HCT116 (cell line): ENCODE data around the gene TMEM266. TPM values are rescaled to one million over a fixed set of nuclear protein-coding genes. Genes with fewer than 3 reads are reported as not detected.

Experiments
- ATAC-seq: fragments of 200-7000 bp; cut with Tn5 transposase; 2 replicates; pipeline ENCODE4 v1.9.1; 2020; ENCODE audit warnings: mild to moderate bottlenecking, moderate library complexity
- BruUV-seq: library from RNA; stranded (reverse); fragments of 400-500 nt; replicated peaks from 2 replicates; lab custom pipeline; 2021; lab: Mats Ljungman, UMichigan
- CTCF ChIA-PET: fragments of 300-600 bp; sonication (Branson Sonifier 250); formaldehyde crosslinking; loops from one replicate; lab custom pipeline; 2021; ENCODE audit warnings: antibody characterized with exemption; lab: Charles Lee
- POLR2A ChIA-PET: fragments of 300-600, 350-600 bp; sonication (Branson Sonifier 250); formaldehyde crosslinking; loops from one replicate; lab custom pipeline; 2021; ENCODE audit warnings: antibody characterized with exemption; lab: Charles Lee
- RAD21 ChIA-PET, 2 experiments: fragments of 300-600 bp; sonication (Branson Sonifier 250); formaldehyde crosslinking; loops; one replicate each; lab custom pipeline; 2023; ENCODE audit warnings: low total read pairs in 2 of 2; ENCODE audit not compliant: uncharacterized antibody in 2 of 2, unreplicated experiment in 2 of 2, low non-redundant PET in 1 of 2; lab: Charles Lee
- DNase-seq: peaks from one replicate; pipeline ENCODE4 v3.0.0-alpha.2; 2010; ENCODE audit warnings: low read depth, low spot score
- H2AFZ ChIP-seq: fragments of 200-600 bp; shearing (Covaris generic), sonication (generic); 2 replicates; pipeline ENCODE4 v1.6.1; 2017; ENCODE audit warnings: low read depth, mixed run types, mixed read lengths, antibody characterized with exemption, low read length; ENCODE audit not compliant: poor library complexity, severe bottlenecking
- H3K27ac ChIP-seq: 2 replicates; pipeline ENCODE4 v1.5.1; 2012; ENCODE audit warnings: low read depth, low read length
- H3K27me3 ChIP-seq: fragments of 200-600 bp; sonication (generic); 2 replicates; pipeline ENCODE4 v1.6.1; 2016; ENCODE audit warnings: mixed run types, low read length, mixed read lengths; ENCODE audit not compliant: insufficient read depth
- H3K36me3 ChIP-seq, 2 experiments: fragments of 200-500 bp in 1 of 2; fragments of 200-600 bp in 1 of 2; sonication (Bioruptor generic) in 1 of 2; sonication (generic) in 1 of 2; 2 replicates each; pipeline versions ENCODE4 v1.5.1 to v1.6.1; 2014 to 2016; ENCODE audit warnings: low read length in 2 of 2, inconsistent platforms in 1 of 2, mixed read lengths in 1 of 2, mixed run types in 1 of 2; ENCODE audit not compliant: insufficient read depth in 2 of 2, control insufficient read depth in 1 of 2
- H3K4me1 ChIP-seq, 2 experiments: fragments of 200-600 bp in 1 of 2; sonication (generic) in 1 of 2; 2 replicates each; pipeline versions ENCODE4 v1.5.1 to v1.6.1; 2012 to 2017; ENCODE audit warnings: low read length in 2 of 2, inconsistent platforms in 1 of 2, mild to moderate bottlenecking in 1 of 2, mixed read lengths in 1 of 2, mixed run types in 1 of 2, moderate library complexity in 1 of 2; ENCODE audit not compliant: insufficient read depth in 2 of 2, control insufficient read depth in 1 of 2
- H3K4me2 ChIP-seq: fragments of 200-600 bp; sonication (generic); 2 replicates; pipeline ENCODE4 v1.6.1; 2017; ENCODE audit warnings: mixed run types, low read length, mixed read lengths
- H3K4me3 ChIP-seq, 2 experiments: fragments of 200-600 bp in 1 of 2; sonication (generic) in 1 of 2; replicated peaks in 1 of 2; 2 replicates each; pipeline ENCODE4 v1.5.1; 2011 to 2016; ENCODE audit warnings: low read length in 2 of 2, control low read depth in 1 of 2, low read depth in 1 of 2, mild to moderate bottlenecking in 1 of 2, mixed read lengths in 1 of 2, mixed run types in 1 of 2
- H3K79me2 ChIP-seq: fragments of 200-600 bp; sonication (generic); 2 replicates; pipeline ENCODE4 v1.6.1; 2017; ENCODE audit warnings: mild to moderate bottlenecking, mixed run types, low read length, moderate library complexity, mixed read lengths; ENCODE audit not compliant: insufficient read depth
- H3K9ac ChIP-seq: fragments of 200-600 bp; sonication (generic); 2 replicates; pipeline ENCODE4 v1.6.1; 2016; ENCODE audit warnings: low read length, mixed read lengths
- H3K9me2 ChIP-seq: fragments of 200-600 bp; sonication (generic), shearing (Covaris generic); 2 replicates; pipeline ENCODE4 v1.6.1; 2017; ENCODE audit warnings: mixed run types, mild to moderate bottlenecking, moderate library complexity; ENCODE audit not compliant: insufficient read depth
- H3K9me3 ChIP-seq, 2 experiments: fragments of 200-500 bp in 1 of 2; fragments of 200-600 bp in 1 of 2; sonication (Bioruptor generic) in 1 of 2; sonication (generic) in 1 of 2; 2 replicates each; pipeline ENCODE4 v1.6.1; 2014 to 2017; ENCODE audit warnings: low read length in 2 of 2, mixed read lengths in 2 of 2, inconsistent platforms in 1 of 2, low read depth in 1 of 2, mild to moderate bottlenecking in 1 of 2, mixed run types in 1 of 2, moderate library complexity in 1 of 2; ENCODE audit not compliant: control insufficient read depth in 1 of 2, insufficient read depth in 1 of 2
- H4K20me1 ChIP-seq: fragments of 200-600 bp; sonication (generic), shearing (Covaris generic); 2 replicates; pipeline ENCODE4 v1.6.1; 2017; ENCODE audit warnings: mixed run types, mild to moderate bottlenecking, moderate library complexity; ENCODE audit not compliant: insufficient read depth
- CBX3 ChIP-seq: IDR thresholded peaks from 2 replicates; pipeline ENCODE4 v1.6.1; 2012; ENCODE audit warnings: low read depth
- ELF1 ChIP-seq: IDR thresholded peaks from 2 replicates; pipeline ENCODE4 v1.6.1; 2012; ENCODE audit warnings: low read depth, borderline replicate concordance
- EZH2phosphoT487 ChIP-seq: fragments of 200-600 bp; IDR thresholded peaks from 2 replicates; pipeline ENCODE4 v1.6.1; 2018; ENCODE audit warnings: antibody characterized with exemption, borderline replicate concordance
- FOSL1 ChIP-seq: IDR thresholded peaks from 2 replicates; pipeline ENCODE4 v1.6.1; 2012; ENCODE audit warnings: low read depth
- MAX ChIP-seq: IDR thresholded peaks from 2 replicates; pipeline ENCODE4 v1.6.1; 2012
- POLR2A ChIP-seq: IDR thresholded peaks from 2 replicates; pipeline ENCODE4 v1.7.0; 2011; ENCODE audit warnings: borderline replicate concordance; ENCODE audit not compliant: insufficient read depth, insufficient read length; ENCODE audit errors: extremely low read depth
- POLR2AphosphoS5 ChIP-seq: IDR thresholded peaks from 2 replicates; pipeline ENCODE4 v1.6.1; 2011; ENCODE audit warnings: mild to moderate bottlenecking, low read depth, low read length, moderate library complexity
- SP1 ChIP-seq: IDR thresholded peaks from 2 replicates; pipeline ENCODE4 v1.6.1; 2012; ENCODE audit warnings: low read depth
- ZFX ChIP-seq: fragments of 450-650 bp; IDR thresholded peaks from 2 replicates; pipeline ENCODE4 v1.6.1; 2017
- intact Hi-C: fragments of 100-400 bp; cut with micrococcal nuclease; formaldehyde crosslinking; loops from 2 replicates; pipeline ENCODE4 v1.10.0; 2022
- total RNA-seq: library from RNA; stranded (reverse); gene quantifications from one replicate; pipeline ENCODE4 v1.2.1, GENCODE V29; 2021; ENCODE audit not compliant: unreplicated experiment
- TF ChIP-seq, protein P1 (sequence below): IDR thresholded peaks from 2 replicates; pipeline ENCODE4 v1.6.1; 2012; ENCODE audit warnings: low read depth
- TF ChIP-seq, protein P2 (sequence below): IDR thresholded peaks from 2 replicates; pipeline ENCODE4 v1.6.1; 2012
- TF ChIP-seq, protein P3 (sequence below), 3 experiments: fragments of 200-600 bp in 1 of 3; sonication (generic) in 1 of 3; IDR thresholded peaks in 2 of 3; conservative IDR thresholded peaks in 1 of 3; 2 replicates each; pipeline ENCODE4 v1.5.1; 2012 to 2017; ENCODE audit warnings: low read depth in 2 of 3, low read length in 2 of 3, antibody characterized with exemption in 1 of 3, borderline replicate concordance in 1 of 3, control low read depth in 1 of 3, mild to moderate bottlenecking in 1 of 3, mixed read lengths in 1 of 3, mixed run types in 1 of 3, moderate library complexity in 1 of 3; ENCODE audit not compliant: insufficient read depth in 1 of 3

Gene TMEM266
- total RNA-seq, 1 experiment from 2014 or later, result 0.91 TPM

DNA sequence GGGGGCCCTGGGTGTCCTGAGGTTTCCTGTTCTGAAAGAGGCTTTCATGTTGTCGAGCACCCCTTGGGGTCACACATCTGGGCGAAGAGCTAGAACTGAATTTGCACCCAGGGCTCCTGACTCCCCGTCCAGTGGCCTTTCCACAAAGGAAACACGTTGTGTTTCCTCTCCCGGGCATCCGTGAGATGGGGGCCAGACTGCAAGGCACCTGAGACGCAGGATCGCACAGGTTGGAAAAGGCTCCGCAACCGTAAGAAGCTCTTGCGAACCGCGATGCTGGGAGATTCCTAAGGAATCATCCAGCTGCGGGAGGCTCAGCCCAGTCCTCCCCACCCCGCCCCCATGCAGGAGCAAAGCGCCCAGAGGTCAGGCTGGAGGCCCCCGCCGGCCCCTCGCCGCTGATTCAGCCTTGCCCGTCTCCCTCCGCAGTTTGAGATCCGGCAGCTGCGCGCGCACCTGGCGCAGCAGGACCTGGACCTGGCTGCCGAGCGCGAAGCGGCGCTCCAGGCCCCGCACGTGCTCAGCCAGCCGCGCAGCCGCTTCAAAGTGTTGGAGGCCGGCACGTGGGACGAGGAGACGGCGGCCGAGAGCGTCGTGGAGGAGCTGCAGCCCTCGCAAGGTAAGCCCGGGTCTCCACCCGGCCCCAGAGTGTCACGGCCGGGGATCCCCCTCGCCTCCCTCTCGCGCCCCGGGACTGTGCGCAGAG lies 131.9 kb downstream of the TMEM266 start:
- no peak overlapping the region for H2AFZ ChIP-seq
- ATAC-seq (no peak), DNase-seq (no peak)
- intact Hi-C loops, result loop anchor here (1.0 kb wide), 1 partner anchor 94 kb away; no protein-coding TSS in a partner anchor
- H3K27me3 ChIP-seq, result no peaks in the 10 kb centered on the region
- no peaks in the 10 kb centered on the region for H3K9me3 ChIP-seq
- CTCF ChIA-PET, result interaction anchor here (1.5 kb wide), 1 partner anchor 675 kb away, joined by 4 read pairs; no protein-coding TSS in a partner anchor
- no peak overlapping the region for H3K4me3 ChIP-seq
- H3K4me2 ChIP-seq, result no peak overlapping the region
- peaks cover 10 to 21% of the 10 kb centered on the region in 2 experiments for H3K4me1 ChIP-seq
- H3K36me3 ChIP-seq, result no peaks in the 10 kb centered on the region
- TF ChIP-seq, protein P1, sequence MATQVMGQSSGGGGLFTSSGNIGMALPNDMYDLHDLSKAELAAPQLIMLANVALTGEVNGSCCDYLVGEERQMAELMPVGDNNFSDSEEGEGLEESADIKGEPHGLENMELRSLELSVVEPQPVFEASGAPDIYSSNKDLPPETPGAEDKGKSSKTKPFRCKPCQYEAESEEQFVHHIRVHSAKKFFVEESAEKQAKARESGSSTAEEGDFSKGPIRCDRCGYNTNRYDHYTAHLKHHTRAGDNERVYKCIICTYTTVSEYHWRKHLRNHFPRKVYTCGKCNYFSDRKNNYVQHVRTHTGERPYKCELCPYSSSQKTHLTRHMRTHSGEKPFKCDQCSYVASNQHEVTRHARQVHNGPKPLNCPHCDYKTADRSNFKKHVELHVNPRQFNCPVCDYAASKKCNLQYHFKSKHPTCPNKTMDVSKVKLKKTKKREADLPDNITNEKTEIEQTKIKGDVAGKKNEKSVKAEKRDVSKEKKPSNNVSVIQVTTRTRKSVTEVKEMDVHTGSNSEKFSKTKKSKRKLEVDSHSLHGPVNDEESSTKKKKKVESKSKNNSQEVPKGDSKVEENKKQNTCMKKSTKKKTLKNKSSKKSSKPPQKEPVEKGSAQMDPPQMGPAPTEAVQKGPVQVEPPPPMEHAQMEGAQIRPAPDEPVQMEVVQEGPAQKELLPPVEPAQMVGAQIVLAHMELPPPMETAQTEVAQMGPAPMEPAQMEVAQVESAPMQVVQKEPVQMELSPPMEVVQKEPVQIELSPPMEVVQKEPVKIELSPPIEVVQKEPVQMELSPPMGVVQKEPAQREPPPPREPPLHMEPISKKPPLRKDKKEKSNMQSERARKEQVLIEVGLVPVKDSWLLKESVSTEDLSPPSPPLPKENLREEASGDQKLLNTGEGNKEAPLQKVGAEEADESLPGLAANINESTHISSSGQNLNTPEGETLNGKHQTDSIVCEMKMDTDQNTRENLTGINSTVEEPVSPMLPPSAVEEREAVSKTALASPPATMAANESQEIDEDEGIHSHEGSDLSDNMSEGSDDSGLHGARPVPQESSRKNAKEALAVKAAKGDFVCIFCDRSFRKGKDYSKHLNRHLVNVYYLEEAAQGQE, result no peak
- TF ChIP-seq, protein P2, sequence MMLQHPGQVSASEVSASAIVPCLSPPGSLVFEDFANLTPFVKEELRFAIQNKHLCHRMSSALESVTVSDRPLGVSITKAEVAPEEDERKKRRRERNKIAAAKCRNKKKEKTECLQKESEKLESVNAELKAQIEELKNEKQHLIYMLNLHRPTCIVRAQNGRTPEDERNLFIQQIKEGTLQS, result no peak
- POLR2A ChIA-PET, result interaction anchor here (0.7 kb wide), 1 partner anchor 145 kb away, joined by 3 read pairs; the partner anchor contains the start of gene ISL2
- BruUV-seq, result no TSS peak
- no peaks in the 10 kb centered on the region for H4K20me1 ChIP-seq
- RAD21 ChIA-PET, result interaction anchor here in 1 of 2 experiments (0.6 kb wide), 1 partner anchor 674 kb away, joined by 3 read pairs; no protein-coding TSS in a partner anchor
- H3K79me2 ChIP-seq, result no peaks in the 10 kb centered on the region
- H3K27ac ChIP-seq, result no peak overlapping the region
- no peak overlapping the region for H3K9ac ChIP-seq
- H3K9me2 ChIP-seq, result no peaks in the 10 kb centered on the region

DNA sequence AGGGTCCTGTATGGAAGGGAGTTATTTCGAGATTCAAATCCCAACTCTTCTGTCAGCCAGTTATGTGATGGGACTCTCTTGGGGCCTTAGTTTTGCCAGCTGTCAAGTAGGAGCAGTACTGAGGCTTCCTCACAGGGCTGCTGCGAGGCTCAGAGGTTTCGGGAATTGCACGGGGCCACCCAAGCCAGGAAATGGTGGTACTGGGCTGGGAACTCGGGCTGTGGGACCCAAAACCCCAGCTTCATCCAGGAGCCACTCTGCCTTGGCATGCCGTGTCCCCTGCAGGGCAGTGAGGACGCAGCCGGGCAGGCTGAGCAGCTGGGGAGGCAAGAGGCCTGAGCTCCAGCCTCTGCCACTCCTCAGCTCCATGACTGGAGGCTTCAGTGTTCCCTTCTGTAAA lies 132.9 kb downstream of the TMEM266 start:
- POLR2A ChIA-PET, result no interaction called here
- intact Hi-C loops, result no loop called here
- no peak for TF ChIP-seq ELF1
- TF ChIP-seq FOSL1, result no peak
- no peak for TF ChIP-seq SP1
- TF ChIP-seq ZFX, result no peak
- no peak for TF ChIP-seq EZH2phosphoT487
- TF ChIP-seq, protein P3, sequence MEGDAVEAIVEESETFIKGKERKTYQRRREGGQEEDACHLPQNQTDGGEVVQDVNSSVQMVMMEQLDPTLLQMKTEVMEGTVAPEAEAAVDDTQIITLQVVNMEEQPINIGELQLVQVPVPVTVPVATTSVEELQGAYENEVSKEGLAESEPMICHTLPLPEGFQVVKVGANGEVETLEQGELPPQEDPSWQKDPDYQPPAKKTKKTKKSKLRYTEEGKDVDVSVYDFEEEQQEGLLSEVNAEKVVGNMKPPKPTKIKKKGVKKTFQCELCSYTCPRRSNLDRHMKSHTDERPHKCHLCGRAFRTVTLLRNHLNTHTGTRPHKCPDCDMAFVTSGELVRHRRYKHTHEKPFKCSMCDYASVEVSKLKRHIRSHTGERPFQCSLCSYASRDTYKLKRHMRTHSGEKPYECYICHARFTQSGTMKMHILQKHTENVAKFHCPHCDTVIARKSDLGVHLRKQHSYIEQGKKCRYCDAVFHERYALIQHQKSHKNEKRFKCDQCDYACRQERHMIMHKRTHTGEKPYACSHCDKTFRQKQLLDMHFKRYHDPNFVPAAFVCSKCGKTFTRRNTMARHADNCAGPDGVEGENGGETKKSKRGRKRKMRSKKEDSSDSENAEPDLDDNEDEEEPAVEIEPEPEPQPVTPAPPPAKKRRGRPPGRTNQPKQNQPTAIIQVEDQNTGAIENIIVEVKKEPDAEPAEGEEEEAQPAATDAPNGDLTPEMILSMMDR (IDR thresholded peaks at IDR 0.05 in 2 of 3, conservative IDR thresholded peaks at IDR 0.05 in 1 of 3; ENCODE audit: borderline replicate concordance in 1 of 3, insufficient read depth in 1 of 3, low read depth in 2 of 3, low read length in 2 of 3), result no peak
- no peak for TF ChIP-seq MAX
- no peak for TF ChIP-seq POLR2A
- TF ChIP-seq POLR2AphosphoS5, result no peak
- no peak for TF ChIP-seq CBX3

More for the DNA sequence above, 132.9 kb downstream of the TMEM266 start:
- Histone ChIP-seq H3K9ac (no peak overlapping the region), H3K27ac (no peak overlapping the region), H3K9me3 (no peaks in the 10 kb centered on the region), H3K36me3 (no peaks in the 10 kb centered on the region), H3K4me2 (no peak overlapping the region), H3K9me2 (no peaks in the 10 kb centered on the region), H4K20me1 (no peaks in the 10 kb centered on the region), H3K27me3 (no peaks in the 10 kb centered on the region), H2AFZ (no peak overlapping the region), H3K4me1 (peaks cover 20 to 31% of the 10 kb centered on the region in 2 experiments), H3K4me3 (no peak overlapping the region), H3K79me2 (no peaks in the 10 kb centered on the region)
- DNase-seq, result no peak
- RAD21 ChIA-PET, result no interaction called here
- CTCF ChIA-PET, result interaction anchor here (1.0 to 1.2 kb wide), 2 partner anchors 29 to 141 kb away, joined by 3 read pairs; no protein-coding TSS in a partner anchor
- BruUV-seq, result no TSS peak
- ATAC-seq, result no peak
